Heart left ventricle (tissue), 16 donors: ENCODE measurements around the gene SAMD13. TPM values are rescaled to one million over a fixed set of nuclear protein-coding genes. Genes with fewer than 3 reads are reported as not detected.

Experiments
- ATAC-seq, 4 donors: fragments of 200-7000 bp; cut with Tn5 transposase; one replicate each; pipeline ENCODE4 v1.9.1; 2020 to 2022; ENCODE audit warnings: moderate library complexity in 4 of 4, mild to moderate bottlenecking in 3 of 4, moderate number of reproducible peaks in 1 of 4
- DNase-seq, 5 donors: peaks; one replicate each; pipeline ENCODE4 v3.0.0-alpha.2; 2020
- H3K27ac ChIP-seq, 12 donors: fragments of 200-600 bp; sonication (generic) in 4 of 12; one replicate each; pipeline versions ENCODE4 v1.5.0 to v1.8.0; 2016 to 2022; ENCODE audit warnings: mild to moderate bottlenecking in 2 of 12
- H3K27me3 ChIP-seq, 9 donors: fragments of 200-600 bp; sonication (generic) in 2 of 9; one replicate each; pipeline versions ENCODE4 v1.5.1 to v1.8.0; 2016 to 2022; ENCODE audit warnings: mild to moderate bottlenecking in 3 of 9
- H3K36me3 ChIP-seq, 9 donors: fragments of 200-600 bp; sonication (generic) in 2 of 9; one replicate each; pipeline versions ENCODE4 v1.5.0 to v1.8.0; 2018 to 2022; ENCODE audit warnings: mild to moderate bottlenecking in 2 of 9
- H3K4me1 ChIP-seq, 12 donors: fragments of 200-600 bp; sonication (generic) in 4 of 12; one replicate each; pipeline versions ENCODE4 v1.5.0 to v1.8.0; 2016 to 2022; ENCODE audit warnings: mild to moderate bottlenecking in 3 of 12
- H3K4me3 ChIP-seq, 12 donors: fragments of 200-600 bp; sonication (generic) in 4 of 12; one replicate each; pipeline versions ENCODE4 v1.5.0 to v1.8.0; 2017 to 2022; ENCODE audit warnings: mild to moderate bottlenecking in 9 of 12, moderate library complexity in 4 of 12
- H3K9me3 ChIP-seq, 12 donors: fragments of 200-600 bp; sonication (generic) in 4 of 12; one replicate each; pipeline versions ENCODE4 v1.5.0 to v1.8.0; 2016 to 2022; ENCODE audit warnings: mild to moderate bottlenecking in 1 of 12
- POLR2A ChIP-seq, 2 donors: fragments of 450-650 bp; IDR thresholded peaks; one replicate each; pipeline ENCODE4 v1.6.1; 2017; ENCODE audit warnings: antibody characterized with exemption in 2 of 2, mild to moderate bottlenecking in 2 of 2, moderate library complexity in 2 of 2
- WGBS, 4 donors: extraction: QIAGEN DNeasy Blood & Tissue Kit in 2 of 4; methylation state at CpG; one replicate each; pipeline versions ENCODE4 v1.1.5 to v1.1.7; 2013 to 2018; 5-methylcytosine and 5-hydroxymethylcytosine counted together
- intact Hi-C, 10 donors: fragments of 100-400 bp; cut with DNase I; formaldehyde crosslinking; loops; one replicate each; pipeline versions ENCODE4 v1.11.1 to v1.14.2; 2022
- polyA plus RNA-seq, 2 donors: library from polyadenylated mRNA; stranded (reverse); fragments of 200-250 nt; gene quantifications; one replicate each; pipeline ENCODE4 v1.2.3, GENCODE V29; 2013
- total RNA-seq, 9 donors: library from RNA; depleted of rRNA in 2 of 9; stranded (reverse); fragments of >200 nt in 2 of 9; fragmentation: NEBNext Ultra II Directional in 3 of 9; extraction: Animal tissue kit (Norgen Biotek cat#: 25700) in 3 of 9; gene quantifications; one replicate each; pipeline versions ENCODE4 v1.1.0 to v1.2.4, GENCODE V29; 2016 to 2023
- TF ChIP-seq, protein P1 (sequence below), 12 donors: fragments of 200-600 bp; sonication (generic) in 4 of 12; IDR thresholded peaks; one replicate each; pipeline versions ENCODE4 v1.5.0 to v1.8.0; 2018 to 2022; ENCODE audit warnings: antibody characterized with exemption in 12 of 12, mild to moderate bottlenecking in 5 of 12
- donor health status: ischemic (EF 13 %, LVEDD 7.1; RV severe dilation, severe dysfunction).
- donor health status: healthy with polysubstance abuse.
- donor health status: DM: no; HTN: yes; CAD: no.
- donor health status: DM: no; HTN: no; CAD: no.
- donor health status: ischemic (EF 25% LVEDD 6.9; RV normal size, moderate dysfunction).
- donor health status: ischemic (EF 25% LVEDD 5.7; RV mildly dilated, moderate dysfunction).
- donor health status: healthy.
- donor health status: DM: yes; HTN: yes; CAD: no.
- donor health status: ischemic (EF 35%, LVEDD 5.7; RV mildly dilated, moderate dysfunction).
- donor health status: nonischemic (EF 11% LVEDD 7.7; RV severe dilation, severe dysfunction).
- donor health status: DM: yes; HTN: yes; CAD: no.
- donor health status: PGD.
- donor health status: ischemic (EF 29% LVEDD 5.4; RV normal size, mild dysfunction).
- donor health status: nonischemic (EF 23%, LVEDD 6.1; RV moderate dilation, normal function).

The SAMD13 gene
- total and polyA plus RNA-seq, 11 donors: 0.40 to 3.0 (median 1.5) TPM; not detected in 1

- no peak overlapping the region for H3K4me3 ChIP-seq
- intact Hi-C loops: no loop called here
- DNase-seq (no peak), ATAC-seq (no peak)
- TF ChIP-seq, protein P1, sequence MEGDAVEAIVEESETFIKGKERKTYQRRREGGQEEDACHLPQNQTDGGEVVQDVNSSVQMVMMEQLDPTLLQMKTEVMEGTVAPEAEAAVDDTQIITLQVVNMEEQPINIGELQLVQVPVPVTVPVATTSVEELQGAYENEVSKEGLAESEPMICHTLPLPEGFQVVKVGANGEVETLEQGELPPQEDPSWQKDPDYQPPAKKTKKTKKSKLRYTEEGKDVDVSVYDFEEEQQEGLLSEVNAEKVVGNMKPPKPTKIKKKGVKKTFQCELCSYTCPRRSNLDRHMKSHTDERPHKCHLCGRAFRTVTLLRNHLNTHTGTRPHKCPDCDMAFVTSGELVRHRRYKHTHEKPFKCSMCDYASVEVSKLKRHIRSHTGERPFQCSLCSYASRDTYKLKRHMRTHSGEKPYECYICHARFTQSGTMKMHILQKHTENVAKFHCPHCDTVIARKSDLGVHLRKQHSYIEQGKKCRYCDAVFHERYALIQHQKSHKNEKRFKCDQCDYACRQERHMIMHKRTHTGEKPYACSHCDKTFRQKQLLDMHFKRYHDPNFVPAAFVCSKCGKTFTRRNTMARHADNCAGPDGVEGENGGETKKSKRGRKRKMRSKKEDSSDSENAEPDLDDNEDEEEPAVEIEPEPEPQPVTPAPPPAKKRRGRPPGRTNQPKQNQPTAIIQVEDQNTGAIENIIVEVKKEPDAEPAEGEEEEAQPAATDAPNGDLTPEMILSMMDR (IDR thresholded peaks at IDR 0.05): no peak
- TF ChIP-seq POLR2A (IDR thresholded peaks at IDR 0.05): no peak
- no peak overlapping the region for H3K27ac ChIP-seq
- 51 to 70% (median 64%) methylated on average over 3 of the region's 3 CpGs for WGBS, 4 donors
- no peaks in the 10 kb centered on the region for H3K36me3 ChIP-seq
- H3K4me1 ChIP-seq: no peaks in the 10 kb centered on the region
- no peaks in the 10 kb centered on the region for H3K9me3 ChIP-seq
- H3K27me3 ChIP-seq: no peaks in the 10 kb centered on the region
These were observed 54.0 kb downstream of the SAMD13 start for GRCh38 chr1:84355556-84355955.

GRCh38 chr1:84356881-84357280, 55.4 kb downstream of the SAMD13 start:
- Histone ChIP-seq H3K4me1 (no peaks in the 10 kb centered on the region), H3K27ac (no peak overlapping the region), H3K9me3 (no peaks in the 10 kb centered on the region), H3K4me3 (no peak overlapping the region), H3K27me3 (no peaks in the 10 kb centered on the region), H3K36me3 (no peaks in the 10 kb centered on the region)
- TF ChIP-seq, protein P1 (IDR thresholded peaks at IDR 0.05): no peak
- TF ChIP-seq POLR2A (IDR thresholded peaks at IDR 0.05): no peak
- 57 to 75% (median 65%) methylated on average over 1 of the region's 1 CpG for WGBS, 4 donors
- intact Hi-C loops: no loop called here
- DNase-seq (no peak), ATAC-seq (no peak)

DNA sequence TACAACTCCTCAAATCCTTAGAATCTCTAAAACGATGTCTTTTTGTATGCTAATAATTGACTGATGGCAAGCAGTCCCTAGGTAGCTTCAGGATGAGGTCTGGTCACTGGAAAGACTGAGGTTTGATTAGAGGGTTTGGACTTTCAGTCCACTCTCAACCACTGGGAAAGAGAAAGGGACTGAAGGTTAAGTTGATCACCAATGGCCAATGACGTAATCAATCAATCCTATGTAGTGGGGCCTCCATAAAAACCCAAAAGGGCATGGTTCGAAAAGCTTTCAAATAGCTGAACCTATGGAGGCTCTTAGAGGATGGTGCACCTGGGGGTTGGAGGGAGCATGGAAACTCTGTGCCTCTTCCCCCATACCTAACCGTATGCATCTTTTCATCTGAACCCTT, 57.2 kb downstream of the SAMD13 start:
- no peaks in the 10 kb centered on the region for H3K4me1 ChIP-seq
- no peaks in the 10 kb centered on the region for H3K9me3 ChIP-seq
- no peak for TF ChIP-seq POLR2A (IDR thresholded peaks at IDR 0.05)
- TF ChIP-seq, protein P1 (IDR thresholded peaks at IDR 0.05): no peak
- no peak overlapping the region for H3K4me3 ChIP-seq
- intact Hi-C loops: no loop called here
- no peaks in the 10 kb centered on the region for H3K27me3 ChIP-seq
- no peak overlapping the region for H3K27ac ChIP-seq
- no peaks in the 10 kb centered on the region for H3K36me3 ChIP-seq
- ATAC-seq (no peak), DNase-seq (no peak)
- 89 to 93% (median 91%) methylated on average over 4 of the region's 4 CpGs for WGBS, 4 donors

DNA sequence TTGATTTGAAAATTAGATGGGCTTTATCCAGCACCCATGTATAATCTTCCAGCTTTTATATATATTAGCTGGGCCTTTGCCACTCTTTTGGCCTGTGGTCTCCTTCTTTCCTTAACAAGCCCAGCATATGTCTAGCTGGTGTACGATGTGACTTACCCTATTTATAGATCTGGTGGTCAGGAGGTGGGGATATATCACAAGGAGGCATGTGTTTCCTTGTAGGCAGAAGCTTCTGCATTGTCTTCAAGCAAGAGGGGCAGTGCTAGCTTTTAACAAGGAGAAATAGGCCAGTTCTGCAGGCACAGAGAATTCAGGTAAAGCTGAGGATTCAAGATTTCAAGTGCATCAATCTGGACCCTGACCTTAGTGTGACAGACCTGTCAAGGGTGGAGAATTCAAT, 58.8 kb downstream of the SAMD13 start:
- Histone ChIP-seq H3K4me3 (no peak overlapping the region), H3K9me3 (no peaks in the 10 kb centered on the region), H3K36me3 (no peaks in the 10 kb centered on the region), H3K27ac (no peak overlapping the region), H3K27me3 (no peaks in the 10 kb centered on the region), H3K4me1 (peaks cover 0 to 3% (median 0%) of the 10 kb centered on the region in 12 donors)
- no peak for TF ChIP-seq POLR2A (IDR thresholded peaks at IDR 0.05)
- TF ChIP-seq, protein P1 (IDR thresholded peaks at IDR 0.05): no peak
- intact Hi-C loops: no loop called here
- ATAC-seq (no peak), DNase-seq (no peak)
- 45 to 67% (median 53%) methylated on average over 1 of the region's 1 CpG for whole genome bisulfite sequencing, 4 donors
